ENCODE results near the gene GNB4. TPM values are rescaled to one million over a fixed set of nuclear protein-coding genes. Genes with fewer than 3 reads are reported as not detected.
A peak's percentile ranks its signal among the peaks of the same experiment; 100 is the strongest.

GNB4 gene
- total RNA-seq, 1 donor from 2014 or later, result 85.7 TPM

DNA sequence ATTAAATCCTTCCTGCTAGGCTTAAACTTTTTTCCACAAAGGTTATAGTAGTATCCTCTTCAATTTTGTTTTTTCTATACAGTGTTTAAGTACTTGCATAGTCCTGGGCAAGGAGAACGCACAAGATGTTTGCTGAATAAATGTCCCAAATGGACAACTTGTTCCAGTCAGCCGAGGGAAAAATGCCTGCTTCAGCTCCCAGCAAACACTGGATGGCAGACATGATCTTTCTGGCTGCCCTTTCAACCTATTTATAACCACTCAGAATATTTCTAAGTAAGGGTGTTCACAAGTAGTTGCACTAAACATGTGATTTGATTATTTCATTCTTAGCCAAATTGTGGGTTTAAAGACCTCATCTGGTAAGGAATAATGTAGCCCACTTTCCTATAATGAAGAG lies 29.8 kb downstream of the GNB4 start:
- Histone ChIP-seq H2AFZ (ENCODE audit: low read depth, low read length) (no peak overlapping the region), H3K27ac (ENCODE audit: low read depth, low read length) (no peak overlapping the region), H3K27me3 (ENCODE audit: insufficient read depth, low read length) (no peaks in the 10 kb centered on the region), H3K9ac (ENCODE audit: low read length) (no peak overlapping the region), H4K20me1 (ENCODE audit: insufficient read depth, low read length) (peaks cover 19% of the 10 kb centered on the region), H3K9me3 (ENCODE audit: insufficient read depth, low read depth, low read length) (no peaks in the 10 kb centered on the region), H3K36me3 (ENCODE audit: insufficient read depth, low read length) (peaks cover 29% of the 10 kb centered on the region), H3K4me3 (ENCODE audit: insufficient read depth, low read depth, low read length) (no peak overlapping the region), H3K4me2 (ENCODE audit: low read length) (no peak overlapping the region), H3K4me1 (ENCODE audit: insufficient read depth, low read length) (no peaks in the 10 kb centered on the region), H3K79me2 (ENCODE audit: insufficient read depth, low read length) (peaks cover 23% of the 10 kb centered on the region)
- Mint-ChIP-seq H3K4me3 (ENCODE audit: unreplicated experiment) (no peak overlapping the region), H3K4me1 (ENCODE audit: low read depth, unreplicated experiment) (peaks cover 4% of the 10 kb centered on the region), H3K27me3 (ENCODE audit: low read depth, unreplicated experiment) (no peaks in the 10 kb centered on the region), H3K27ac (ENCODE audit: unreplicated experiment) (no peak overlapping the region), H3K9me3 (ENCODE audit: unreplicated experiment) (no peaks in the 10 kb centered on the region), H3K36me3 (ENCODE audit: low read depth, unreplicated experiment) (peaks cover 27% of the 10 kb centered on the region)
- DNase-seq (ENCODE audit: low read depth) (no peak), FAIRE-seq (no peak)
- TF ChIP-seq, protein P1, sequence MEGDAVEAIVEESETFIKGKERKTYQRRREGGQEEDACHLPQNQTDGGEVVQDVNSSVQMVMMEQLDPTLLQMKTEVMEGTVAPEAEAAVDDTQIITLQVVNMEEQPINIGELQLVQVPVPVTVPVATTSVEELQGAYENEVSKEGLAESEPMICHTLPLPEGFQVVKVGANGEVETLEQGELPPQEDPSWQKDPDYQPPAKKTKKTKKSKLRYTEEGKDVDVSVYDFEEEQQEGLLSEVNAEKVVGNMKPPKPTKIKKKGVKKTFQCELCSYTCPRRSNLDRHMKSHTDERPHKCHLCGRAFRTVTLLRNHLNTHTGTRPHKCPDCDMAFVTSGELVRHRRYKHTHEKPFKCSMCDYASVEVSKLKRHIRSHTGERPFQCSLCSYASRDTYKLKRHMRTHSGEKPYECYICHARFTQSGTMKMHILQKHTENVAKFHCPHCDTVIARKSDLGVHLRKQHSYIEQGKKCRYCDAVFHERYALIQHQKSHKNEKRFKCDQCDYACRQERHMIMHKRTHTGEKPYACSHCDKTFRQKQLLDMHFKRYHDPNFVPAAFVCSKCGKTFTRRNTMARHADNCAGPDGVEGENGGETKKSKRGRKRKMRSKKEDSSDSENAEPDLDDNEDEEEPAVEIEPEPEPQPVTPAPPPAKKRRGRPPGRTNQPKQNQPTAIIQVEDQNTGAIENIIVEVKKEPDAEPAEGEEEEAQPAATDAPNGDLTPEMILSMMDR (IDR thresholded peaks at IDR 0.05; ENCODE audit: insufficient read depth, low read depth, low read length), result peak; percentile 26
- no peak for TF ChIP-seq EZH2 (IDR thresholded peaks at IDR 0.05; ENCODE audit: insufficient read depth, low read length)

GRCh38 chr3:179418610-179419009 lies 32.7 kb downstream of the GNB4 start:
- Histone ChIP-seq H3K27me3 (ENCODE audit: insufficient read depth, low read length) (no peaks in the 10 kb centered on the region), H3K9ac (ENCODE audit: low read length) (no peak overlapping the region), H3K27ac (ENCODE audit: low read depth, low read length) (no peak overlapping the region), H3K36me3 (ENCODE audit: insufficient read depth, low read length) (peaks cover 25% of the 10 kb centered on the region), H3K9me3 (ENCODE audit: insufficient read depth, low read depth, low read length) (no peaks in the 10 kb centered on the region), H2AFZ (ENCODE audit: low read depth, low read length) (no peak overlapping the region), H4K20me1 (ENCODE audit: insufficient read depth, low read length) (peaks cover 4% of the 10 kb centered on the region), H3K79me2 (ENCODE audit: insufficient read depth, low read length) (peaks cover 5% of the 10 kb centered on the region), H3K4me1 (ENCODE audit: insufficient read depth, low read length) (no peaks in the 10 kb centered on the region), H3K4me3 (ENCODE audit: insufficient read depth, low read depth, low read length) (no peak overlapping the region), H3K4me2 (ENCODE audit: low read length) (no peak overlapping the region)
- Mint-ChIP-seq H3K9me3 (ENCODE audit: unreplicated experiment) (no peaks in the 10 kb centered on the region), H3K4me1 (ENCODE audit: low read depth, unreplicated experiment) (peaks cover 4% of the 10 kb centered on the region), H3K4me3 (ENCODE audit: unreplicated experiment) (no peak overlapping the region), H3K27me3 (ENCODE audit: low read depth, unreplicated experiment) (no peaks in the 10 kb centered on the region), H3K27ac (ENCODE audit: unreplicated experiment) (no peak overlapping the region), H3K36me3 (ENCODE audit: low read depth, unreplicated experiment) (peaks cover 18% of the 10 kb centered on the region)
- FAIRE-seq, result no peak
- no peak for DNase-seq (ENCODE audit: low read depth)
- TF ChIP-seq, protein P1 (IDR thresholded peaks at IDR 0.05; ENCODE audit: insufficient read depth, low read depth, low read length), result no peak
- no peak for TF ChIP-seq EZH2 (IDR thresholded peaks at IDR 0.05; ENCODE audit: insufficient read depth, low read length)

DNA sequence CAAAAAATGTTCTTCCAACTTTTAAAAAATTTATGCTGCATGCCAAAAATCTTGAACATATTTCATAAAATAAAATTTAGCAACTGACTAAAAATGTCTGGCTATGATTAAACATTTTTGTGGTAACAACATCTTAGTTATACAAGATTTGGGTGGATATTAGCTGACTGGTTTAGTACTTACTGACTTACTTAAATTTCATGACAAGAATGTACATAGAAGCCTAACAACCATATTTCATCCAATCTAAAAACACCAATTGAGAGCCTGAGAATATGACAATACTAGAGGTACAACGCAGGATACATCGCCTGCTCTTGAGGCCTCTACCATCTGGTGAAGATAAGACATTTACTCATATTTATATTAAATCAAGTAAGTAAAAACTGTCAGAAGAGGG lies 34.6 kb downstream of the GNB4 start:
- no peak overlapping the region for H3K4me2 ChIP-seq (ENCODE audit: low read length)

More for the DNA sequence above, 34.6 kb downstream of the GNB4 start:
- H4K20me1 ChIP-seq (ENCODE audit: insufficient read depth, low read length), result no peaks in the 10 kb centered on the region
- Mint-ChIP-seq H3K4me1 (ENCODE audit: low read depth, unreplicated experiment) (peaks cover 4% of the 10 kb centered on the region), H3K4me3 (ENCODE audit: unreplicated experiment) (no peak overlapping the region), H3K27ac (ENCODE audit: unreplicated experiment) (no peak overlapping the region), H3K27me3 (ENCODE audit: low read depth, unreplicated experiment) (no peaks in the 10 kb centered on the region), H3K36me3 (ENCODE audit: low read depth, unreplicated experiment) (peaks cover 12% of the 10 kb centered on the region), H3K9me3 (ENCODE audit: unreplicated experiment) (no peaks in the 10 kb centered on the region)
- H3K9me3 ChIP-seq (ENCODE audit: insufficient read depth, low read depth, low read length), result no peaks in the 10 kb centered on the region
- no peak overlapping the region for H3K4me3 ChIP-seq (ENCODE audit: insufficient read depth, low read depth, low read length)
- DNase-seq (ENCODE audit: low read depth) (peak; percentile 43), FAIRE-seq (no peak)
- H2AFZ ChIP-seq (ENCODE audit: low read depth, low read length), result no peak overlapping the region
- no peak overlapping the region for H3K9ac ChIP-seq (ENCODE audit: low read length)
- H3K36me3 ChIP-seq (ENCODE audit: insufficient read depth, low read length), result peaks cover 37% of the 10 kb centered on the region
- no peaks in the 10 kb centered on the region for H3K27me3 ChIP-seq (ENCODE audit: insufficient read depth, low read length)
- H3K27ac ChIP-seq (ENCODE audit: low read depth, low read length), result no peak overlapping the region
- TF ChIP-seq, protein P1 (IDR thresholded peaks at IDR 0.05; ENCODE audit: insufficient read depth, low read depth, low read length), result no peak
- no peak for TF ChIP-seq EZH2 (IDR thresholded peaks at IDR 0.05; ENCODE audit: insufficient read depth, low read length)
- no peaks in the 10 kb centered on the region for H3K4me1 ChIP-seq (ENCODE audit: insufficient read depth, low read length)
- H3K79me2 ChIP-seq (ENCODE audit: insufficient read depth, low read length), result no peaks in the 10 kb centered on the region

Measured in astrocyte (in vitro differentiated cells and primary cell).